ENCODE results near the gene SLC8A2. TPM values are rescaled to one million over a fixed set of nuclear protein-coding genes. Genes with fewer than 3 reads are reported as not detected.

Gene SLC8A2
- total RNA-seq, 4 donors from 2014 or later: 0.19 to 1.4 (median 0.47) TPM; not detected in 1

- TF ChIP-seq, protein P1, sequence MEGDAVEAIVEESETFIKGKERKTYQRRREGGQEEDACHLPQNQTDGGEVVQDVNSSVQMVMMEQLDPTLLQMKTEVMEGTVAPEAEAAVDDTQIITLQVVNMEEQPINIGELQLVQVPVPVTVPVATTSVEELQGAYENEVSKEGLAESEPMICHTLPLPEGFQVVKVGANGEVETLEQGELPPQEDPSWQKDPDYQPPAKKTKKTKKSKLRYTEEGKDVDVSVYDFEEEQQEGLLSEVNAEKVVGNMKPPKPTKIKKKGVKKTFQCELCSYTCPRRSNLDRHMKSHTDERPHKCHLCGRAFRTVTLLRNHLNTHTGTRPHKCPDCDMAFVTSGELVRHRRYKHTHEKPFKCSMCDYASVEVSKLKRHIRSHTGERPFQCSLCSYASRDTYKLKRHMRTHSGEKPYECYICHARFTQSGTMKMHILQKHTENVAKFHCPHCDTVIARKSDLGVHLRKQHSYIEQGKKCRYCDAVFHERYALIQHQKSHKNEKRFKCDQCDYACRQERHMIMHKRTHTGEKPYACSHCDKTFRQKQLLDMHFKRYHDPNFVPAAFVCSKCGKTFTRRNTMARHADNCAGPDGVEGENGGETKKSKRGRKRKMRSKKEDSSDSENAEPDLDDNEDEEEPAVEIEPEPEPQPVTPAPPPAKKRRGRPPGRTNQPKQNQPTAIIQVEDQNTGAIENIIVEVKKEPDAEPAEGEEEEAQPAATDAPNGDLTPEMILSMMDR (IDR thresholded peaks at IDR 0.05): no peak
- ATAC-seq (ENCODE audit: low FRiP score) (no peak), DNase-seq (ENCODE audit: low spot score) (no peak)
Measured at GRCh38 chr19:47510516-47511127, 38.9 kb upstream of the SLC8A2 start.

DNA sequence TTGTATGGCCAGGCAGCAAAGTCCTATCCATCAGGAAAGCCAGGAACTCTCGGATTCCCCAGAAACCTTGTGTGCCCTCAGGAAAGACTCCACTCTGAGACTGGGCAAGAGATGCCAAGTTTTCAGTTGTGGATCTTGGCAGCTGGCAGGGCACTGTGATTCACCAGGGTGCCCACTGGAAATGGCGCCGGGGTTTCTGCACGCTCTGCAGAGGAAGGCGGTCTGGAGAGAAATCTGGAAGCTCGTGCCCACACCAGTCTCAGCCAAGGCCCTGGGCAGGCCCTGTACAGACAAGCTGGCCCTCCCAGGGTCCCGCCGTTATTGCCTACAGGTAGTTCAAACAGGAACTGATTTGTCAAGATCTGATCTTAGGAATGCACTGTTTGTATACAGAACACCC is 38.3 kb upstream of the SLC8A2 start:
- TF ChIP-seq, protein P1 (IDR thresholded peaks at IDR 0.05): no peak
- no peak for ATAC-seq (ENCODE audit: low FRiP score)
- DNase-seq (ENCODE audit: low spot score): no peak

- ATAC-seq (ENCODE audit: low FRiP score) (no peak), DNase-seq (ENCODE audit: low spot score) (no peak)
- TF ChIP-seq, protein P1 (IDR thresholded peaks at IDR 0.05): no peak
Measured at GRCh38 chr19:47509170-47509847, 37.6 kb upstream of the SLC8A2 start.

DNA sequence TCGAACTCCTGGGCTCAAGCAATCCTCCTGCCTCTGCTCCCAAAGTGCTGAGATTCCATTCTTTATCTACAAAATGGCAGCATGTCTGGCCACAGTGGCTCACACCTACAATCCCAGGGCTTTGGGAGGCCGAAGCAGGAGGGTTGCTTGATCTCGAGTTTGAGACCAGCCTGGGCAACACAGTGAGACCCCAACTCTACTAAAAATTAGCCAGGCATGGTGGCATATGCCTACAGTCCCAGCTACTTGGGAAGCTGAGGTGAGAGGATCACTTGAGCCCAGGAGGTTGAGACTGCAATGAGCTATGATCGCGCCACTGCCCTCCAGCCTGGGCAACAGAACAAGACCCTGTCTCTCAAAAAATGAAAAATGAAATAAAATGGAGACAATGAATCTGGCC is 37.0 kb upstream of the SLC8A2 start:
- TF ChIP-seq, protein P1 (IDR thresholded peaks at IDR 0.05): no peak
- ATAC-seq (ENCODE audit: low FRiP score) (no peak), DNase-seq (ENCODE audit: low spot score) (no peak)

GRCh38 chr19:47507924-47508553 is 36.3 kb upstream of the SLC8A2 start:
- TF ChIP-seq, protein P1 (IDR thresholded peaks at IDR 0.05): no peak
- DNase-seq (ENCODE audit: low spot score): no peak

DNA sequence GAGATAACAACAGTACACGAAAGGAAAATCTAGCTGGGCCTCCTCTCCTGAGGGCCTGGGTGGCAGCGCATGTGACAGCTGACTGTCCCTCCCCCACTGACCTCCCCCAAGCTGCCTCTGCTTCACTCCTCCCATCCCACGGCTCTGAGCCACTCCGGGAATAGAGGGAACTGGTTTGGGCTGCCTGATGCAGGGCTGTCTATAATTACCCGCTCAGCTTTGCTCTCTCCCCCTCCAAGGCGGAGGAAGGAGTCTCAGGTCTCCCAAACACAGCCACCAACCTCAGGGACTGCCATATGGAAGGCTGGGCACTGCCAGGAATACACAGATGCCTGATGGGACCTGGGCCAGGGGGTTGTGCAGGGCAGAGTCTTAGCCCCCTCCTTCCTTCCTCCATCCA is 35.3 kb upstream of the SLC8A2 start:
- TF ChIP-seq, protein P1 (IDR thresholded peaks at IDR 0.05): no peak
- ATAC-seq (ENCODE audit: low FRiP score): no peak
- no peak for DNase-seq (ENCODE audit: low spot score)

More at GRCh38 chr19:47507924-47508553, 36.3 kb upstream of the SLC8A2 start:
- ATAC-seq (ENCODE audit: low FRiP score): no peak

All from omental fat pad (tissue), 4 donors.